ENCODE results near the gene PIP5KL1.

DNA sequence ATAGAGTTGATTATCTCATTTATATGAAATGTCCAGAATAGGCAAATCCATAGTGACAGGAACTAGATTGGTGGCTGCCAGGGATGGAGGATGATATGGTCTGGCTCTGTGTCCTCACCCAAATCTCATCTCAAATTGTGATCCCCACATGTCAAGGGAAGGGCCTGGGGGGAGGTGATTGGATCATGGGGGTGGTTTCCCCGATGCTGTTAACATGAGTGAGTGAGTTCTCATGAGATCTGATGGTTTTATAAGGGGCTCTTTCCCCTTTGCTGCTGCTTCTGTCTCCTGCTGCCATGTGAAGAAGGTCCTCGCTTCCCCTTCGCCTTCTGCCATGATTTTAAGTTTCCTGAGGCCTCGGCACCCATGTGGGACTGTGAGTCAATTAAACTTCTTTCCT is 28.8 kb upstream of the PIP5KL1 start:
- TF ChIP-seq, protein P1, sequence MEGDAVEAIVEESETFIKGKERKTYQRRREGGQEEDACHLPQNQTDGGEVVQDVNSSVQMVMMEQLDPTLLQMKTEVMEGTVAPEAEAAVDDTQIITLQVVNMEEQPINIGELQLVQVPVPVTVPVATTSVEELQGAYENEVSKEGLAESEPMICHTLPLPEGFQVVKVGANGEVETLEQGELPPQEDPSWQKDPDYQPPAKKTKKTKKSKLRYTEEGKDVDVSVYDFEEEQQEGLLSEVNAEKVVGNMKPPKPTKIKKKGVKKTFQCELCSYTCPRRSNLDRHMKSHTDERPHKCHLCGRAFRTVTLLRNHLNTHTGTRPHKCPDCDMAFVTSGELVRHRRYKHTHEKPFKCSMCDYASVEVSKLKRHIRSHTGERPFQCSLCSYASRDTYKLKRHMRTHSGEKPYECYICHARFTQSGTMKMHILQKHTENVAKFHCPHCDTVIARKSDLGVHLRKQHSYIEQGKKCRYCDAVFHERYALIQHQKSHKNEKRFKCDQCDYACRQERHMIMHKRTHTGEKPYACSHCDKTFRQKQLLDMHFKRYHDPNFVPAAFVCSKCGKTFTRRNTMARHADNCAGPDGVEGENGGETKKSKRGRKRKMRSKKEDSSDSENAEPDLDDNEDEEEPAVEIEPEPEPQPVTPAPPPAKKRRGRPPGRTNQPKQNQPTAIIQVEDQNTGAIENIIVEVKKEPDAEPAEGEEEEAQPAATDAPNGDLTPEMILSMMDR (conservative IDR thresholded peaks at IDR 0.05; ENCODE audit: low read length), result no peak
- no peak for TF ChIP-seq EZH2phosphoT487 (IDR thresholded peaks at IDR 0.05; ENCODE audit: borderline replicate concordance)
